Fibroblast of mammary gland (primary cell): ENCODE data around the gene PCTP.
A peak's percentile ranks its signal among the peaks of the same experiment; 100 is the strongest.

ENCODE experiments used
- DNase-seq: peaks from one replicate; pipeline ENCODE4 v3.0.0-alpha.2; 2010; ENCODE audit warnings: low read depth
- H3K4me3 ChIP-seq: 2 replicates; pipeline ENCODE4 v1.5.1; 2011; ENCODE audit warnings: low read depth, mild to moderate bottlenecking, low read length, moderate library complexity; ENCODE audit not compliant: control insufficient read depth
- CTCF ChIP-seq: conservative IDR thresholded peaks from 2 replicates; pipeline ENCODE4 v1.5.1; 2011; ENCODE audit warnings: low read depth, low read length, inconsistent platforms; ENCODE audit not compliant: control insufficient read depth, insufficient read depth

Gene PCTP

GRCh38 chr17:55709440-55709839 is 41.4 kb upstream of the PCTP start:
- DNase-seq: no peak
- TF ChIP-seq CTCF: no peak
- H3K4me3 ChIP-seq: no peak overlapping the region

- no peak for TF ChIP-seq CTCF
- DNase-seq: no peak
- no peak overlapping the region for H3K4me3 ChIP-seq
Observed at GRCh38 chr17:55709984-55710383, 40.9 kb upstream of the PCTP start.

- peak; percentile 55 for DNase-seq
- TF ChIP-seq CTCF: no peak
- H3K4me3 ChIP-seq: no peak overlapping the region
Observed at GRCh38 chr17:55710410-55710809, 40.4 kb upstream of the PCTP start.

- no peak for DNase-seq
- H3K4me3 ChIP-seq: no peak overlapping the region
- no peak for TF ChIP-seq CTCF
Observed at GRCh38 chr17:55710829-55711496, 39.9 kb upstream of the PCTP start.

GRCh38 chr17:55717432-55717831 is 33.4 kb upstream of the PCTP start:
- TF ChIP-seq CTCF: no peak
- H3K4me3 ChIP-seq: no peak overlapping the region
- DNase-seq: no peak

- peak; percentile 76 for DNase-seq
- H3K4me3 ChIP-seq: no peak overlapping the region
- peak; percentile 77 for TF ChIP-seq CTCF
Observed at GRCh38 chr17:55717898-55718735, 32.7 kb upstream of the PCTP start.
